HCT116 (cell line): ENCODE data around the gene CLTA. TPM values are rescaled to one million over a fixed set of nuclear protein-coding genes. Genes with fewer than 3 reads are reported as not detected.

Experiments used
- ATAC-seq: fragments of 200-7000 bp; cut with Tn5 transposase; 2 replicates; pipeline ENCODE4 v1.9.1; 2020; ENCODE audit warnings: mild to moderate bottlenecking, moderate library complexity
- BruUV-seq: library from RNA; stranded (reverse); fragments of 400-500 nt; replicated peaks from 2 replicates; lab custom pipeline; 2021; lab: Mats Ljungman, UMichigan
- CTCF ChIA-PET: fragments of 300-600 bp; sonication (Branson Sonifier 250); formaldehyde crosslinking; loops from one replicate; lab custom pipeline; 2021; ENCODE audit warnings: antibody characterized with exemption; lab: Charles Lee
- POLR2A ChIA-PET: fragments of 300-600, 350-600 bp; sonication (Branson Sonifier 250); formaldehyde crosslinking; loops from one replicate; lab custom pipeline; 2021; ENCODE audit warnings: antibody characterized with exemption; lab: Charles Lee
- RAD21 ChIA-PET, 2 experiments: fragments of 300-600 bp; sonication (Branson Sonifier 250); formaldehyde crosslinking; loops; one replicate each; lab custom pipeline; 2023; ENCODE audit warnings: low total read pairs in 2 of 2; ENCODE audit not compliant: uncharacterized antibody in 2 of 2, unreplicated experiment in 2 of 2, low non-redundant PET in 1 of 2; lab: Charles Lee
- DNase-seq: peaks from one replicate; pipeline ENCODE4 v3.0.0-alpha.2; 2010; ENCODE audit warnings: low read depth, low spot score
- H2AFZ ChIP-seq: fragments of 200-600 bp; shearing (Covaris generic), sonication (generic); 2 replicates; pipeline ENCODE4 v1.6.1; 2017; ENCODE audit warnings: low read depth, mixed run types, mixed read lengths, antibody characterized with exemption, low read length; ENCODE audit not compliant: poor library complexity, severe bottlenecking
- H3K27ac ChIP-seq: 2 replicates; pipeline ENCODE4 v1.5.1; 2012; ENCODE audit warnings: low read depth, low read length
- H3K27me3 ChIP-seq: fragments of 200-600 bp; sonication (generic); 2 replicates; pipeline ENCODE4 v1.6.1; 2016; ENCODE audit warnings: mixed run types, low read length, mixed read lengths; ENCODE audit not compliant: insufficient read depth
- H3K36me3 ChIP-seq, 2 experiments: fragments of 200-500 bp in 1 of 2; fragments of 200-600 bp in 1 of 2; sonication (Bioruptor generic) in 1 of 2; sonication (generic) in 1 of 2; 2 replicates each; pipeline versions ENCODE4 v1.5.1 to v1.6.1; 2014 to 2016; ENCODE audit warnings: low read length in 2 of 2, inconsistent platforms in 1 of 2, mixed read lengths in 1 of 2, mixed run types in 1 of 2; ENCODE audit not compliant: insufficient read depth in 2 of 2, control insufficient read depth in 1 of 2
- H3K4me1 ChIP-seq, 2 experiments: fragments of 200-600 bp in 1 of 2; sonication (generic) in 1 of 2; 2 replicates each; pipeline versions ENCODE4 v1.5.1 to v1.6.1; 2012 to 2017; ENCODE audit warnings: low read length in 2 of 2, inconsistent platforms in 1 of 2, mild to moderate bottlenecking in 1 of 2, mixed read lengths in 1 of 2, mixed run types in 1 of 2, moderate library complexity in 1 of 2; ENCODE audit not compliant: insufficient read depth in 2 of 2, control insufficient read depth in 1 of 2
- H3K4me2 ChIP-seq: fragments of 200-600 bp; sonication (generic); 2 replicates; pipeline ENCODE4 v1.6.1; 2017; ENCODE audit warnings: mixed run types, low read length, mixed read lengths
- H3K4me3 ChIP-seq, 2 experiments: fragments of 200-600 bp in 1 of 2; sonication (generic) in 1 of 2; replicated peaks in 1 of 2; 2 replicates each; pipeline ENCODE4 v1.5.1; 2011 to 2016; ENCODE audit warnings: low read length in 2 of 2, control low read depth in 1 of 2, low read depth in 1 of 2, mild to moderate bottlenecking in 1 of 2, mixed read lengths in 1 of 2, mixed run types in 1 of 2
- H3K79me2 ChIP-seq: fragments of 200-600 bp; sonication (generic); 2 replicates; pipeline ENCODE4 v1.6.1; 2017; ENCODE audit warnings: mild to moderate bottlenecking, mixed run types, low read length, moderate library complexity, mixed read lengths; ENCODE audit not compliant: insufficient read depth
- H3K9ac ChIP-seq: fragments of 200-600 bp; sonication (generic); 2 replicates; pipeline ENCODE4 v1.6.1; 2016; ENCODE audit warnings: low read length, mixed read lengths
- H3K9me2 ChIP-seq: fragments of 200-600 bp; sonication (generic), shearing (Covaris generic); 2 replicates; pipeline ENCODE4 v1.6.1; 2017; ENCODE audit warnings: mixed run types, mild to moderate bottlenecking, moderate library complexity; ENCODE audit not compliant: insufficient read depth
- H3K9me3 ChIP-seq, 2 experiments: fragments of 200-500 bp in 1 of 2; fragments of 200-600 bp in 1 of 2; sonication (Bioruptor generic) in 1 of 2; sonication (generic) in 1 of 2; 2 replicates each; pipeline ENCODE4 v1.6.1; 2014 to 2017; ENCODE audit warnings: low read length in 2 of 2, mixed read lengths in 2 of 2, inconsistent platforms in 1 of 2, low read depth in 1 of 2, mild to moderate bottlenecking in 1 of 2, mixed run types in 1 of 2, moderate library complexity in 1 of 2; ENCODE audit not compliant: control insufficient read depth in 1 of 2, insufficient read depth in 1 of 2
- H4K20me1 ChIP-seq: fragments of 200-600 bp; sonication (generic), shearing (Covaris generic); 2 replicates; pipeline ENCODE4 v1.6.1; 2017; ENCODE audit warnings: mixed run types, mild to moderate bottlenecking, moderate library complexity; ENCODE audit not compliant: insufficient read depth
- ATF3 ChIP-seq: IDR thresholded peaks from 2 replicates; pipeline ENCODE4 v1.6.1; 2012
- CBX3 ChIP-seq: IDR thresholded peaks from 2 replicates; pipeline ENCODE4 v1.6.1; 2012; ENCODE audit warnings: low read depth
- CEBPB ChIP-seq: IDR thresholded peaks from 2 replicates; pipeline ENCODE4 v1.6.1; 2012; ENCODE audit warnings: low read depth
- CTCF ChIP-seq, 3 experiments: fragments of 200-600 bp in 1 of 3; sonication (generic) in 1 of 3; IDR thresholded peaks in 2 of 3; conservative IDR thresholded peaks in 1 of 3; 2 replicates each; pipeline ENCODE4 v1.5.1; 2012 to 2017; ENCODE audit warnings: low read depth in 2 of 3, low read length in 2 of 3, antibody characterized with exemption in 1 of 3, borderline replicate concordance in 1 of 3, control low read depth in 1 of 3, mild to moderate bottlenecking in 1 of 3, mixed read lengths in 1 of 3, mixed run types in 1 of 3, moderate library complexity in 1 of 3; ENCODE audit not compliant: insufficient read depth in 1 of 3
- EGR1 ChIP-seq: IDR thresholded peaks from 2 replicates; pipeline ENCODE4 v1.6.1; 2012; ENCODE audit warnings: low read depth
- ELF1 ChIP-seq: IDR thresholded peaks from 2 replicates; pipeline ENCODE4 v1.6.1; 2012; ENCODE audit warnings: low read depth, borderline replicate concordance
- EZH2 ChIP-seq: fragments of 200-600 bp; sonication (generic); IDR thresholded peaks from 2 replicates; pipeline ENCODE4 v1.6.1; 2017; ENCODE audit warnings: antibody characterized with exemption, mixed run types
- EZH2phosphoT487 ChIP-seq: fragments of 200-600 bp; IDR thresholded peaks from 2 replicates; pipeline ENCODE4 v1.6.1; 2018; ENCODE audit warnings: antibody characterized with exemption, borderline replicate concordance
- FOSL1 ChIP-seq: IDR thresholded peaks from 2 replicates; pipeline ENCODE4 v1.6.1; 2012; ENCODE audit warnings: low read depth
- JUND ChIP-seq: IDR thresholded peaks from 2 replicates; pipeline ENCODE4 v1.6.1; 2012
- MAX ChIP-seq: IDR thresholded peaks from 2 replicates; pipeline ENCODE4 v1.6.1; 2012
- POLR2A ChIP-seq: IDR thresholded peaks from 2 replicates; pipeline ENCODE4 v1.7.0; 2011; ENCODE audit warnings: borderline replicate concordance; ENCODE audit not compliant: insufficient read depth, insufficient read length; ENCODE audit errors: extremely low read depth
- POLR2AphosphoS5 ChIP-seq: IDR thresholded peaks from 2 replicates; pipeline ENCODE4 v1.6.1; 2011; ENCODE audit warnings: mild to moderate bottlenecking, low read depth, low read length, moderate library complexity
- SP1 ChIP-seq: IDR thresholded peaks from 2 replicates; pipeline ENCODE4 v1.6.1; 2012; ENCODE audit warnings: low read depth
- SRF ChIP-seq: IDR thresholded peaks from 2 replicates; pipeline ENCODE4 v1.6.1; 2012; ENCODE audit warnings: low read depth
- TCF7L2 ChIP-seq: IDR thresholded peaks from 2 replicates; pipeline ENCODE4 v1.7.0; 2011; ENCODE audit warnings: borderline replicate concordance, inconsistent platforms; ENCODE audit not compliant: insufficient read depth, insufficient read length; ENCODE audit errors: extremely low read depth
- ZFX ChIP-seq: fragments of 450-650 bp; IDR thresholded peaks from 2 replicates; pipeline ENCODE4 v1.6.1; 2017
- ZNF274 ChIP-seq: fragments of 200-500 bp; sonication (Bioruptor generic); IDR thresholded peaks from 2 replicates; pipeline ENCODE4 v1.6.1; 2014; ENCODE audit warnings: mild to moderate bottlenecking, low read depth, low read length, inconsistent platforms
- intact Hi-C: fragments of 100-400 bp; cut with micrococcal nuclease; formaldehyde crosslinking; loops from 2 replicates; pipeline ENCODE4 v1.10.0; 2022
- total RNA-seq: library from RNA; stranded (reverse); gene quantifications from one replicate; pipeline ENCODE4 v1.2.1, GENCODE V29; 2021; ENCODE audit not compliant: unreplicated experiment

Gene CLTA
- total RNA-seq, 1 experiment from 2014 or later = 152 TPM

GRCh38 chr9:36217256-36217968 lies 26.7 kb downstream of the CLTA start (continued):
- TF ChIP-seq EZH2 (no peak), CEBPB (no peak), CTCF (IDR thresholded peaks at IDR 0.05 in 2 of 3, conservative IDR thresholded peaks at IDR 0.05 in 1 of 3; ENCODE audit: borderline replicate concordance in 1 of 3, insufficient read depth in 1 of 3, low read depth in 2 of 3, low read length in 2 of 3) (no peak), TCF7L2 (no peak), SRF (no peak)

GRCh38 chr9:36218011-36218410 lies 27.3 kb downstream of the CLTA start:
- ATAC-seq = no peak
- no peak overlapping the region for H3K27ac ChIP-seq
- no peak for DNase-seq
- peaks cover 12 to 16% of the 10 kb centered on the region in 2 experiments for H3K36me3 ChIP-seq
- H4K20me1 ChIP-seq = no peaks in the 10 kb centered on the region
- H3K4me1 ChIP-seq = no peaks in the 10 kb centered on the region
- no peak overlapping the region for H3K9ac ChIP-seq
- ChIA-PET POLR2A (no interaction called here), RAD21 (no interaction called here), CTCF (no interaction called here)
- no peaks in the 10 kb centered on the region for H3K27me3 ChIP-seq
- H2AFZ ChIP-seq = no peak overlapping the region
- no peak overlapping the region for H3K4me2 ChIP-seq
- no peak overlapping the region for H3K4me3 ChIP-seq
- no TSS peak for BruUV-seq
- intact Hi-C loops = no loop called here
- TF ChIP-seq JUND (no peak), POLR2AphosphoS5 (no peak), SP1 (no peak), FOSL1 (no peak), CBX3 (no peak), SRF (no peak), ZNF274 (no peak), EZH2phosphoT487 (no peak), ATF3 (no peak), EZH2 (no peak), CTCF (IDR thresholded peaks at IDR 0.05 in 2 of 3, conservative IDR thresholded peaks at IDR 0.05 in 1 of 3; ENCODE audit: borderline replicate concordance in 1 of 3, insufficient read depth in 1 of 3, low read depth in 2 of 3, low read length in 2 of 3) (no peak), ELF1 (no peak), EGR1 (no peak), MAX (no peak), CEBPB (no peak), ZFX (no peak), POLR2A (no peak)
- H3K9me3 ChIP-seq = no peaks in the 10 kb centered on the region
- H3K79me2 ChIP-seq = peaks cover 4% of the 10 kb centered on the region; the same call in 1 of the 2 replicates
- H3K9me2 ChIP-seq = no peaks in the 10 kb centered on the region
